Activated CD4-positive, alpha-beta T cell treated with anti-CD3 and anti-CD28 coated beads, Interleukin-2, Interleukin-4, amounts not matched to agents 100 ng/mL and 50 ng/mL, durations not matched to agents 16 hours and 8 hours (primary cell): ENCODE data around the gene PNKP.
"Not testable (repeated sequence)": the region's sequence is repeated elsewhere in the genome, so short reads cannot be mapped to it uniquely, and the experiment has no call there.

Experiments
- DNase-seq: peaks from one replicate; pipeline ENCODE4 v3.0.0-alpha.2; 2020; ENCODE audit warnings: low spot score

PNKP gene

GRCh38 chr19:49845414-49845813 lies 22.0 kb downstream of the PNKP start:
- no peak for DNase-seq

- DNase-seq = no peak
Observed at GRCh38 chr19:49844138-49845095, 23.0 kb downstream of the PNKP start.

- no peak for DNase-seq
Observed at GRCh38 chr19:49843265-49843664, 24.1 kb downstream of the PNKP start.

GRCh38 chr19:49840736-49841249 lies 26.6 kb downstream of the PNKP start:
- DNase-seq = no peak

- DNase-seq = no peak
Observed at GRCh38 chr19:49840321-49840720, 27.1 kb downstream of the PNKP start.

- DNase-seq = no peak
Observed at GRCh38 chr19:49839713-49840112, 27.7 kb downstream of the PNKP start.

- no peak for DNase-seq
Observed at GRCh38 chr19:49838885-49839588, 28.3 kb downstream of the PNKP start.

- DNase-seq = no peak
Observed at GRCh38 chr19:49837425-49837824, 30.0 kb downstream of the PNKP start.

GRCh38 chr19:49837009-49837310 lies 30.4 kb downstream of the PNKP start:
- no peak for DNase-seq

- DNase-seq = no peak
Observed at GRCh38 chr19:49836176-49837008, 31.0 kb downstream of the PNKP start.

GRCh38 chr19:49835562-49835961 lies 31.8 kb downstream of the PNKP start:
- DNase-seq = no peak

GRCh38 chr19:49833599-49833998 lies 33.8 kb downstream of the PNKP start:
- no peak for DNase-seq

GRCh38 chr19:49832556-49832955 lies 34.8 kb downstream of the PNKP start:
- DNase-seq = no peak

GRCh38 chr19:49831592-49831991 lies 35.8 kb downstream of the PNKP start:
- DNase-seq = no peak

GRCh38 chr19:49830766-49831165 lies 36.6 kb downstream of the PNKP start:
- DNase-seq = no peak

- DNase-seq = no peak
Observed at GRCh38 chr19:49829721-49830120, 37.7 kb downstream of the PNKP start.

- no peak for DNase-seq
Observed at GRCh38 chr19:49829200-49829599, 38.2 kb downstream of the PNKP start.

GRCh38 chr19:49827034-49827433 lies 40.3 kb downstream of the PNKP start:
- no peak for DNase-seq

GRCh38 chr19:49824662-49825061 lies 42.7 kb downstream of the PNKP start:
- no peak for DNase-seq

- no peak for DNase-seq
Observed at GRCh38 chr19:49823472-49823871, 43.9 kb downstream of the PNKP start.

- no peak for DNase-seq
Observed at GRCh38 chr19:49820125-49820524, 47.3 kb downstream of the PNKP start.

- DNase-seq = not testable (repeated sequence)
Observed at GRCh38 chr19:49819452-49820115, 47.8 kb downstream of the PNKP start.
